Stimulated activated naive CD4-positive, alpha-beta T cell treated with Interleukin-2 at 50 U/mL for 16 hours (primary cell): ENCODE results near the gene NTSR2.

Experiments
- DNase-seq: peaks from one replicate; lab custom pipeline; 2025; lab: John Stamatoyannopoulos, UW

NTSR2 gene

GRCh38 chr2:11657646-11658045, 12.3 kb downstream of the NTSR2 start:
- no peak for DNase-seq

- DNase-seq = no peak
Measured at GRCh38 chr2:11657195-11657594, 12.8 kb downstream of the NTSR2 start.

- no peak for DNase-seq
Measured at GRCh38 chr2:11656671-11657101, 13.3 kb downstream of the NTSR2 start.

DNA sequence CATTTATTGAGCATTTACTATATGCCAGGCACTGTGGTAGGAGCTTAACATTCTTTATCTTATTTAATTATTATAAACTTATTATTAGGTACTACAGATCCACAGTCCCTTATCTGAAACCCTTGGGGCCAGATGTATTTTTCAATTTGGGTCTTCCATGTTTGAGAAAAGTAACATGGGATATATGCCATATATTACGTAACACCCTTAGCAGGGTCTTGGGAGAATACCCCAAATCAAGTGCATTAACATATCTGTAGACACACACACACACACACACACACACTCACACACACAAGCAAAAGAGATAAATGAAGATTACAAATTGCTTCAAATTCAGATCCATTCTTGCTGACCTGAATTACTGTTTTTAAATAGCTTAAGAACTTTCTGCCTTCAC, 13.7 kb downstream of the NTSR2 start:
- no peak for DNase-seq

GRCh38 chr2:11655495-11655894, 14.5 kb downstream of the NTSR2 start:
- no peak for DNase-seq

DNA sequence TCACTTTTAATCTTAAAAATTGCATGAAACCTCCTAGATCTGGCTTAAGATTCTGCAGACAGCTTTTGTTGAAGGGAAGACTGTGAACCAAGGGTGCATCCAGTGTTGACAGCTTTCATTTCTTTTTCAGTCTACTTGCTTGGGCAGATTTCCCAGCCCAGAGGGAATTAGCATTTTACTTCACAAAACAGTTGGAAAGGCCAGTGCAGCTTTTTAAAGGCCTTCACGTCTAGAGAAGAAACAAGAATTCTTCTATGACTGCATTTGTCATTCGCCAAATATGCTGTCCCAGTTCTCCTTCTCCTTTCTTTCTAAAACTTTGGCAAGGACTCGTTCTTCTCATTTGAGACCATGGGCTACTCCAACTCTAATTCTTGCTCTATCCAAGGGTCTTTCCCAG, 17.4 kb downstream of the NTSR2 start:
- DNase-seq = no peak

GRCh38 chr2:11651856-11652548, 18.0 kb downstream of the NTSR2 start:
- DNase-seq = no peak

- no peak for DNase-seq
Measured at GRCh38 chr2:11649093-11649492, 20.9 kb downstream of the NTSR2 start.

DNA sequence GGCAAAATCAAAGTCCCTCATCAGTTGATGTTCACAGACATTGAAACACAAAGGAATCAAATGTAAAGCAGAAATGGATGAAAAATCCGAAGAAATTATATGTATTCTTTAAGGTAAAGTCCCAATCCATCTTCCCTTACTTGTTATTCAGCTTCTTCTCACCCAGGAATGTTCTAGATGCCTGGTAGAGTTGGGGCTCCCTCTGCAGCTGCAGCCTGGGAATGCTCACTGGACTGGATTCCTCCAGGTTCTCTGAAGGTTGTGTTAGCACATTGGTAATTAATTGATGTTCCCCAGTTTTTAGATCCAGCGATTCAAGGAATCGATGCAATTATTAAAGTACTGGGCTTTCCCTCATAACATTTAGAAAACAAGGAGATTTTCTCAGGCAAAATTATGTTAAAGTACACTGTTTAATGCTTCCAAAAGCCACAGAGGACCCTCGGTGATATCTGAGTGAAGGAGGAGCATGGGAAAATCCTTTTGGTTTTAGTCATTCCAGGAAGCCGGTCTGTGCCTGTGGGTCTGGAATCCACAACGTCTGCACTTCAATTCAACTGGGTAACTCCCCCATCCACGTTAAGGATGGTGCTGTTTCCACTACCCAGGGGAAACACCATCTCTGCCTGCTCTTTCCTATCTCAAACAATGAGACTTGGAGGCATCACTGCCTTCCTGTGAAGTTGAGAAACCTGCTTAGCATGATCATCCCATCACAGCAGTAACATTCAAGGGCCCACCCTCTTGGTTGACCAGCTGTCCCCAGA, 22.0 kb downstream of the NTSR2 start:
- DNase-seq = no peak

DNA sequence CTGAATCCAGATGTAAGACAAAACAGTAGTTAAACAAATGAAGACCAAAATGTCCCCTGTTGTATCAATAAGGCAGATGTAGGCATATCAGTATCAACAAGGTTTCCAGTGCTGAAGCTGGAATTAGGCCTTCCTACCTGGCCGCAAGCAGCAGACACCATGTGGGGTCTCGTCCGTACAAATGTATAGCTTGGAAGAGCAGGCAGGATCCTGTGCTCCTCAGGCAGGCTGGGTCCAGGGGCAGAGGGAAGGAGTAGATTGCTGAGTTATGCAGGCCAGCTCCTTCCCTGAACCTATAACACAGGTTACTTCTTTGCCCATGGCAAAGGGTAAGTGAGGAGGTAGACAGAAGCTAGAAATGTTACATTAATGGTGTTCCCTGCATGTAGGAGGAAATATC, 23.5 kb downstream of the NTSR2 start:
- no peak for DNase-seq

- DNase-seq = no peak
Measured at GRCh38 chr2:11644293-11644692, 25.7 kb downstream of the NTSR2 start.

GRCh38 chr2:11642972-11643371, 27.0 kb downstream of the NTSR2 start:
- no peak for DNase-seq

- DNase-seq = no peak
Measured at GRCh38 chr2:11640132-11640531, 29.9 kb downstream of the NTSR2 start.

- DNase-seq = no peak
Measured at GRCh38 chr2:11639503-11639902, 30.5 kb downstream of the NTSR2 start.

GRCh38 chr2:11637546-11637945, 32.4 kb downstream of the NTSR2 start:
- no peak for DNase-seq

GRCh38 chr2:11636593-11637295, 33.3 kb downstream of the NTSR2 start:
- no peak for DNase-seq

- no peak for DNase-seq
Measured at GRCh38 chr2:11635141-11635540, 34.9 kb downstream of the NTSR2 start.

DNA sequence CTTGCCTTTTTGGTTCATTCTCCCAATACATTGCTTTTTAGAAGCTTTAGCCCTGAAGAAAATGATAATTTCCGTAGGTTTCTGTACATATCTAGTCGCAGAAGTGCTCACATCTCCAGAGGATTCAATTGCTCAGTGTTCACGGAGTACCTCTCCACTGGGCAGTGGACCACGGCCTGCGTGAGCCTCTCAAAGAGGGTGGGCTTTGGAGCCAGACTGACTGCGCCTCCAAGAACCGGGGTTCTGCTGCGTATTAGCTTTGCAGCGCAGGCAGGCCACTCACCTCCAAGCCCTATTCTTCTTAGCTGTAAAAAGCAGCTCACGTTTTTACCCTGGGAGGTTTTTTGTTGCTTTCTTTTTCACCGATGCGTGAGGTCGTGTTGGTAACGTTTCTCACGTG, 35.4 kb downstream of the NTSR2 start:
- no peak for DNase-seq

- DNase-seq = no peak
Measured at GRCh38 chr2:11633923-11634478, 36.0 kb downstream of the NTSR2 start.

DNA sequence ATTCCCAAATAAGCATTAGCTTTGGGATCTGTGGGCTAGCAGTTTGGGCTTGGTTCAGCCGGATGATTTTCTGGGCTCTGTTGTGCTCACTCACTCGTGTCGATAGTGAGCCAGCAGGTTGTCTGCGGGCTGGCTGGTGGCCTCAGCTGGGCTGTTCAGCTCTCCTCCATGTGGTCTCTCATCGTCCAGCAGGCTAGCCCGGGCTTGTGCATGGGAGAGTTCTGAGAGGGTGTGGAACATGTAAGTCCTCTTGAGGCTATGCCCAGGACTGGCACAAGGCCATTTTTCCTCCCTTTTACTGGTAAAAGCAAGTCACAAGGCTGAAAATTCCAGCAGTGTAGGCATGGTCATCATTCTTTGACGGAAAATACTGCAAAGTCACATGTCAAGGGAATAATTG, 38.5 kb downstream of the NTSR2 start:
- DNase-seq = no peak

DNA sequence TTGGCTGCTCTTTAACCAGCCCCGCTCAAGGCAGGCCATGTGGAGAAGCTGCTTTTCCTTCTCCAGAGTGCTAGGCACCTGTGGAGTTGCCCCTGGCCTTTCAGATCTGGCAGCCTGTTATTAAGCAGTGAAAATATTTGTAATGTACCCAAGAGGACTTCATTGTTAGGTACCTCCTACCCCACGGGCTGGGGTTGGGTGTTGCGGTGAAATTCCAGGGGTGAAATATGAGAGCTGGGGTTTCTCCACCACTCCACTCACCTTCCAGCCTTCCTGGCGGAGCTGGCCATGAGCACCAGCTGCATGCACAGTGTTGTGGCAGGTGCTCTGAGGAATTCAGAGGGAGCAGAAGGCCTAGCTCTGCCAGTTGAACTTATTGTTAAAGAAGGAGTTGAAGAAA, 39.1 kb downstream of the NTSR2 start:
- DNase-seq = no peak

GRCh38 chr2:11629851-11630250, 40.1 kb downstream of the NTSR2 start:
- no peak for DNase-seq

- DNase-seq = no peak
Measured at GRCh38 chr2:11629215-11629614, 40.8 kb downstream of the NTSR2 start.
